HEK293 (cell line): Measurements from ENCODE around the gene TAS2R8.

Experiments
- CTCF ChIP-seq: fragments of 450-650 bp; formaldehyde crosslinking; IDR thresholded peaks from 2 replicates; pipeline ENCODE4 v1.5.1; 2016; ENCODE audit warnings: missing biosample characterization, missing genetic modification characterization
- GLIS2 ChIP-seq: fragments of 450-650 bp; formaldehyde crosslinking; IDR thresholded peaks from 2 replicates; pipeline ENCODE4 v1.5.1; 2016; ENCODE audit warnings: missing biosample characterization, missing genetic modification characterization
- REST ChIP-seq: fragments of 450-650 bp; formaldehyde crosslinking; IDR thresholded peaks from 2 replicates; pipeline ENCODE4 v1.5.1; 2016; ENCODE audit warnings: missing biosample characterization, missing genetic modification characterization
- TCF7L2 ChIP-seq: IDR thresholded peaks from 2 replicates; pipeline ENCODE4 v1.6.1; 2011; ENCODE audit warnings: low read depth, mild to moderate bottlenecking, inconsistent platforms, low read length, moderate library complexity, borderline replicate concordance
- ZNF121 ChIP-seq: fragments of 450-650 bp; formaldehyde crosslinking; IDR thresholded peaks from 2 replicates; pipeline ENCODE4 v1.5.1; 2016; ENCODE audit warnings: missing biosample characterization, missing genetic modification characterization
- ZNF24 ChIP-seq: fragments of 450-650 bp; formaldehyde crosslinking; IDR thresholded peaks from 2 replicates; pipeline ENCODE4 v1.5.1; 2016; ENCODE audit warnings: missing biosample characterization, missing genetic modification characterization
- ZNF311 ChIP-seq: fragments of 450-650 bp; formaldehyde crosslinking; IDR thresholded peaks from 2 replicates; pipeline ENCODE4 v1.5.1; 2017; ENCODE audit warnings: missing biosample characterization, missing genetic modification characterization, borderline replicate concordance
- ZNF473 ChIP-seq: fragments of 450-650 bp; formaldehyde crosslinking; IDR thresholded peaks from 2 replicates; pipeline ENCODE4 v1.5.1; 2017; ENCODE audit warnings: missing biosample characterization, missing genetic modification characterization
- ZNF510 ChIP-seq: fragments of 450-650 bp; formaldehyde crosslinking; IDR thresholded peaks from 2 replicates; pipeline ENCODE4 v1.5.1; 2018; ENCODE audit warnings: mild to moderate bottlenecking, missing genetic modification characterization, missing biosample characterization; ENCODE audit not compliant: insufficient replicate concordance
- ZNF585B ChIP-seq: fragments of 450-650 bp; formaldehyde crosslinking; IDR thresholded peaks from 2 replicates; pipeline ENCODE4 v1.5.1; 2016; ENCODE audit warnings: missing biosample characterization, missing genetic modification characterization

- TF ChIP-seq CTCF (tag by site-specific recombination) (no peak), ZNF24 (tag by site-specific recombination) (no peak), REST (tag by site-specific recombination) (no peak), ZNF510 (tag by site-specific recombination) (no peak), ZNF311 (tag by site-specific recombination) (no peak), ZNF473 (tag by site-specific recombination) (no peak), ZNF585B (tag by site-specific recombination) (no peak), ZNF121 (tag by site-specific recombination) (no peak), GLIS2 (tag by site-specific recombination) (no peak), TCF7L2 (no peak)
Observed at GRCh38 chr12:10829994-10830393, 22.9 kb upstream of the TAS2R8 start.
